Measurements from ENCODE around the gene RANBP17. TPM values are rescaled to one million over a fixed set of nuclear protein-coding genes. Genes with fewer than 3 reads are reported as not detected.
"Not testable (repeated sequence)": the region's sequence is repeated elsewhere in the genome, so short reads cannot be mapped to it uniquely, and the experiment has no call there.

RANBP17 gene
- polyA plus RNA-seq, 3 donors = 8.8 to 16.9 (median 15.7) TPM

- DNase-seq = no peak
These were observed 1.8 kb downstream of the RANBP17 start for GRCh38 chr5:170863646-170864045.

DNA sequence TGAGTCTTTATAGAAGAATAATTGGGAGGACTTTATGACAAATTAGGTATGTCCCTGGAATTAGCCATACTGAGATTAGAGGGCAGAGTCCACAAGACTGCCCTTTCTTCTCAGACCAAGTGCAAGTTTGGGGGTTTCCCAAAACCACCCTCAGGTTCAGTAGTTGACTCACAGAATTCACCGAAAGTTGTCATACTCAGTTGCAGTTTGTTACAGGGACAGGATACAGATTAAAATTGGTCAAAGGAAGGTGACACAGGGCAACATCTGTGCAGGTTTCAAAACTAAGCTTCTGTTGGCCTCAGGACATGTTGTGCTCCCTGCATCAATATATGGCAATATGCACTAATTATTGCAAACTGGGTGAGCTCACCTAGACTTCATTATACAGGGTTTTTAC is 3.8 kb downstream of the RANBP17 start:
- DNase-seq = no peak

DNA sequence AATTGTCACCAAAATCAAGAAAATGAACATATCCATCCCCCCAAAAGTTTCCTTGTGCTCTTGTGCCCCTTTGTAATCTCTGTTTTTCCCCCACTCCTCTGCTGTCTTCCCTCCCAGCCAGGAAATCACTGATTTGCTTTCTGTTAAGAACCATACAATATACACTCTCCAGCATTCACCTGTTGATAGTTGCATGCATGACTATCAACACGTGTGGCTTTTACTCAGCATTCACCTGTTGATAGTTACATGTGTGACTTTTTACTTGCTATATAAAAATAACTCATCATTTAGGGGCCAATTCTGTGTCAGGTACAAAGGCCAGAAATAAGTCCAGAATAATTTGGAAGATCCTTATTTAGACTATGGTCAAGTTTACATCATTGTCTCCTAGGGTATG is 6.0 kb downstream of the RANBP17 start:
- DNase-seq = no peak

DNA sequence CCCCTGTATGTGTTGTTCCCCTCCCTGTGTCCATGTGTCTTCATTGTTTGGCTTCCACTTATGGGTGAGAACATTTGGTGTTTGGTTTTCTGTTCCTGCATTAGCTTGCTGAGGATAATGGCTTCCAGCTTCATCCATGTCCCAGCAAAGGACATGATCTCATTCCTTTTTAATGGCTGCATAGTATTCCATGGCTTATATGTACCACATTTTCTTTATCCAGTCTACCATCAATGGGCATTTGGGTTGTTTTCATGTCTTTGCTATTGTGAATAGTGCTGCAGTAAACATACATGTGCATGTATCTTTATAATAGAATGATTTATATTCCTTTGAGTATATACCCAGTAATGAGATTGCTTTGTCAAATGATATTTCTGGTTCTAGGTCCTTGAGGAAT is 8.6 kb downstream of the RANBP17 start:
- DNase-seq = not testable (repeated sequence)

- no peak for DNase-seq
These were observed 12.2 kb downstream of the RANBP17 start for GRCh38 chr5:170874017-170874416.

GRCh38 chr5:170875811-170876210 is 14.0 kb downstream of the RANBP17 start:
- DNase-seq = no peak

DNA sequence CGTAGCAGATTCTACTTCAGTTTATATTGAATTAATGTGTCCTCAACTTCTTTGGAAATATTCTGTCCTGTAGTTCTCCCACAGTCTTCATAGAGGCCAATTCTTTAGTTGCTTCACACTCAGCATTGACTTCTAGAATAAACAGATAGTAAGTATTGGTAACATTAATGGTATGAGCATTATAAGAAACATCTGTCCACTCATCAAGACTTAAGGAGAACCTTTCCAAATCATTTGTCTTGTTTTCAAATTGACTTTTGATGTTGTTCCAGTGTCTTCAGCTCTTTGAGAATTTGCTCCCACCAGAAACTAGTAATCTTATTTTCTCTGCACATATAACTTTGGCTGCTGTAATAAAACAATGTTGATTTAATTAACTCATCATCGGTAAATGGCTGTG is 18.3 kb downstream of the RANBP17 start:
- no peak for DNase-seq

GRCh38 chr5:170882345-170882744 is 20.5 kb downstream of the RANBP17 start:
- no peak for DNase-seq

DNA sequence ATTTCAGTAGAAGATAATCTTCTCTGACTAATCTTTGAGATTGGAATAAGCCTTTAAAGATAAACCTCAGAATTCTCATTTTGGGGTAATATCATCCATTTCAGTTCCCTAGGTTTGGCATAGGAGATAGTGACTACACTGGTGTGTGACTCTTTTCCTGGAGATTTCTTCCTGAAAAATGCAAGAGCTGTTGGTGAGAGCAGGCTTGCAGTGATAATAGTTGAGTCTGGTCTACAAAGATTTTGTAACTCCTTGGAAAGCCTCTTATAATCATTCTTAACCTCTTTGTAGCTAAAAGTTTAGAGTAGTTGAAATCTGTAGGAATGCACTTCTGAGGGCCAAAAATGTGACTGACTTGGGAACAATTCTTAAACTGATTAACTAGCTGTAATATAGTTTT is 23.4 kb downstream of the RANBP17 start:
- no peak for DNase-seq

GRCh38 chr5:170885809-170886208 is 24.0 kb downstream of the RANBP17 start:
- DNase-seq = peak; percentile 21

DNA sequence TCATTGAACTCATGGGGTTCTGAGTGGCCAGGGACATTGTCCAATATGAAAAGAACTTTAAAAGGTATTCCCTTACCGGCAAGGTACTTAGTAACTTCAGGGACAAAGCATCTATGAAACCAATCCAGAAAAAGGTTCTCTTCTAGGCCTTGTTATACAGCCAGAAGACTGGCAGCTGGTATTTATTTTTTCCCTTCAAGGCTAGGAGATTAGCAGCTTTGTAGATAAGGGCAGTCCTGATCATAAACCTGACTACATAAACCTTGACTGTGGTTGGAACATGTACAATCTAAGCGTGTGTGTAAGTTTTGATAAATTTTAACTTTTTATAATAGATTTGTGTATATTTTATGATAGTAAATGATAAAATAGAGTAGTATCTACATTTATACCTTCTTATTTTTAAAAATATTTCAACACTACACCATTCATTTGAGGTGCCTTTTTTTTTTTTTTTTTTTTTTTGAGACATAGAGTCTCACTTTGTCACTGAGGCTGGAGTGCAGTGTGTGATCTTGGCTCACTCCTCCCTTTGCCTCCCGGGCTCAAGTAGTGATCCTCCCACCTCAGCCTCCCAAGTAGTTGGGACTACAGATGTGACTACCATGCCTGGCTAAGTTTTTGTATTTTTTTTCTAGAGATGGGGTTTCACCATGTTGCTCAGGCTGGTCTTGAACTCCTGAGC is 24.5 kb downstream of the RANBP17 start:
- no peak for DNase-seq

DNA sequence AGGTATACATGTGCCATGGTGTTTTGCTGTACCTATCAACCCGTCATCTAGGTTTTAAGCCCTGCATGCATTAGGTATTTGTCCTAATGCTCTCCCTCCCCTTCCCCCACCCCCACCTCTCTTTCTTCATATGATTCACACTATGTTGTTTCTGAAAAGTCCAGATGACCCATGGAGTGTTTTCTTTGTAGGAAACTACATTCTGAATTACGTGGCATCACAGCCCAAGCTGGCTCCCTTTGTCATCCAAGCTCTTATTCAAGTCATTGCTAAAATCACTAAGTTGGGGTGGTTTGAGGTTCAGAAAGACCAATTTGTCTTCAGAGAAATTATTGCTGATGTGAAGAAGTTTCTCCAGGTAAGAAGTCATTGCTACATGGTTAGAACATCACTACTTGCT is 30.4 kb downstream of the RANBP17 start:
- DNase-seq = no peak

- DNase-seq = no peak
These were observed 32.8 kb downstream of the RANBP17 start for GRCh38 chr5:170894665-170895064.

DNA sequence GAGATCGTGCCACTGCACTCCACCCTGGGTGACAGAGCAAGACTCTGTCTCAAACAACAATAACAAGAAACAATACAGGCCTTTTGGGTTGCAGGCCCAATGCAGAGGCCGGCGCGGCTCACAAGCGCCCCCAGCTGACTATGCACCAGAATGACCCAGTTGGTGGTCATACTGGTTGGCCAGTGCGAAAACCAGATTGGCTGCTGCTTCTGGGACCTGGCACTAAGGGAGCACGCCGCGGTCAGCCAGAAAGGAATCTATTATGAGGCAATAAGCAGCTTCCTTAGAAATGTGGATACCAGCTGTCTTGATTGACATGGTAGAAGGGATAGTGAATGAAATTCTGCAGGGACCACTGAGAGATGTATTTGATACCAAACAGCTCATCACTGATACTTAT is 35.0 kb downstream of the RANBP17 start:
- no peak for DNase-seq

DNA sequence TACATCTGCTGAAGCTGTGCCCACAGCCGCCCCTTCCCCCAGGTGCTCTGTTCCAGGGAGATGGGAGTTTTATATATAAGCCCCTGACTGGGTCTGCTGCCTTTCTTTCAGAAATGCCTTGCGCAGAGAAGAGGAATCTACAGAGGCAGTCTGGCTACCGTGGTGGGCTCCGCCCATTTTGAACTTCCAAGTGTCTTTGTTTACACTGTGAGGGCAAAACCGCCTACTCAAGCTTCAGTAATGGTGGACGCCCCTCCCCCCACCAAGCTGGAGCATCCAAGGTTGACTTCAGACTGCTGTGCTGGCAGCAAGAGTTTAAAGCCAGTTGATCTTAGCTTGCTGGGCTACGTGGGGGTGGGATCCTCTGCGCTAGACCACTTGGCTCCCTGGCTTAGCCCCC is 41.3 kb downstream of the RANBP17 start:
- DNase-seq = no peak

- DNase-seq = no peak
These were observed 45.9 kb downstream of the RANBP17 start for GRCh38 chr5:170907758-170908157.

GRCh38 chr5:170913573-170913972 is 51.8 kb downstream of the RANBP17 start:
- no peak for DNase-seq

DNA sequence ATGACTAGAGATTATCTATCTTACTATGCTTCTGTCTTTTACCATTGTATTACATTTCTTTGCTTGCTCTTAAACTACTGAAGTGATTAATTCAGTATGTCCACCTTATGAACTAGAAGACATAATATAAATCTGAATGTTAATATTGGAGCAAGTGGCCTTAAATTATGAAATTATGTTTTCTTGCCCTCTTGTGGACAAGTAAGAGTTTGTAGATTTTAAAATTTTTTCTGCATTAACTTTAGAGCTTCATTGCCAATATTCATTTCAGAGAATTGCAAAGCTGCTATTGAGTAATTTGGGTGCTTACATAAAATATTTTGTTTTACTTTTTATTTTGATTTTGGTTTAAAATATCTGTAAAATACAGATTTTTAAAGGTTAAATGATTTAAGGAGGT is 55.3 kb downstream of the RANBP17 start:
- DNase-seq = no peak

GRCh38 chr5:170920196-170920595 is 58.4 kb downstream of the RANBP17 start:
- no peak for DNase-seq

- peak; percentile 12 for DNase-seq
These were observed 60.5 kb downstream of the RANBP17 start for GRCh38 chr5:170922331-170922730.

- no peak for DNase-seq
These were observed 62.2 kb downstream of the RANBP17 start for GRCh38 chr5:170923910-170924620.

DNA sequence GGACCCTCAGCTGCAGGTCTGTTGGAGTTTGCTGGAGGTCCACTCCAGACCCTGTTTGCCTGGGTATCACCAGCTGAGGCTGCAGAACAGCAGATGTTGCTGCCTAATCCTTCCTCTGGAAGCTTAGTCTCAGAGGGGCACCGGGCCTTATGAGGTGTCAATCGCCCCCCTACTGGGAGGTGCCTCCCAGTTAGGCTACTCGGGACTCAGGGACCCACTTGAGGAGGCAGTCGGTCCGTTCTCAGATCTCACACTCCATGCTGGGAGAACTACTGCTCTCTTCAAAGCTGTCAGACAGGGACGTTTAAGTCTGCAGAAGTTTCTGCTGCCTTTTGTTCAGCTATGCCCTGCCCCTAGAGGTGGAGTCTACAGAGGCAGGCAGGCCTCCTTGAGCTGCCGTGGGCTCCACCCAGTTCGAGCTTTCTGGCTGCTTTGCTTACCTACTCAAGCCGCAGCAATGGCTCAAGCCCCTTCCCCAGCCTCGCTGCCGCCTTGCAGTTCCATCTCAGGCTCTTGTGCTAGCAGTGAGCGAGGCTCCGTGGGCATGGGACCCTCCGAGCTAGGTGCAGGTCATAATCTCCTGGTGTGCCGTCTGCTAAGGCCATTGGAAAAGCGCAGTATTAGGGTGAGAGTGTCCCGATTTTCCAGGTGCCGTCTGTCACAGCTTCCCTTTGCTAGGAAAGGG is 73.9 kb downstream of the RANBP17 start:
- DNase-seq = not testable (repeated sequence)

DNA sequence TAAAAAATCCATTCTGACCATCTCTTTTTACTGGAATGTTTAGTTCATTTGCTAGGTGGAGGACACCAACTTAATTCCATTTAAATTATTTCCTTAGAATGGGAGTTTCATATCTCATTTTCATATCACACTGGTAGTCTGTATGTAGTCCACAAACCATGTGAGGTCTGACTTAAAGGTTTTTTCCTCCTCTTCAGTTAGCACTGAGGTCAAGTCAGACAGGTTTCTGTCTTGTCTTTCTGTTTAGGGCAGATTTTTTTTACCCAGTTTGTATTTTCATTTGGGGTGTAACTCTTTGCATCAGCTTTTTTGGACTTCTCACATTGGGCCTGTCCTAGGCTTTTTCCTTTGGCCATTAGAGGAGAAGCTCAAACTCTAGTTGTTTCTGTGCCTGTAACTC is 75.3 kb downstream of the RANBP17 start:
- no peak for DNase-seq
